GM12872 (cell line): ENCODE measurements around the gene SH3PXD2A.

Experiments
- TF ChIP-seq, protein P1 (sequence below): IDR thresholded peaks from 3 replicates; pipeline ENCODE4 v1.5.1; 2011; ENCODE audit warnings: low read depth, mild to moderate bottlenecking, low read length, moderate library complexity; ENCODE audit not compliant: insufficient read depth

Gene SH3PXD2A

GRCh38 chr10:103602028-103602851 is 253.1 kb downstream of the SH3PXD2A start:
- TF ChIP-seq, protein P1, sequence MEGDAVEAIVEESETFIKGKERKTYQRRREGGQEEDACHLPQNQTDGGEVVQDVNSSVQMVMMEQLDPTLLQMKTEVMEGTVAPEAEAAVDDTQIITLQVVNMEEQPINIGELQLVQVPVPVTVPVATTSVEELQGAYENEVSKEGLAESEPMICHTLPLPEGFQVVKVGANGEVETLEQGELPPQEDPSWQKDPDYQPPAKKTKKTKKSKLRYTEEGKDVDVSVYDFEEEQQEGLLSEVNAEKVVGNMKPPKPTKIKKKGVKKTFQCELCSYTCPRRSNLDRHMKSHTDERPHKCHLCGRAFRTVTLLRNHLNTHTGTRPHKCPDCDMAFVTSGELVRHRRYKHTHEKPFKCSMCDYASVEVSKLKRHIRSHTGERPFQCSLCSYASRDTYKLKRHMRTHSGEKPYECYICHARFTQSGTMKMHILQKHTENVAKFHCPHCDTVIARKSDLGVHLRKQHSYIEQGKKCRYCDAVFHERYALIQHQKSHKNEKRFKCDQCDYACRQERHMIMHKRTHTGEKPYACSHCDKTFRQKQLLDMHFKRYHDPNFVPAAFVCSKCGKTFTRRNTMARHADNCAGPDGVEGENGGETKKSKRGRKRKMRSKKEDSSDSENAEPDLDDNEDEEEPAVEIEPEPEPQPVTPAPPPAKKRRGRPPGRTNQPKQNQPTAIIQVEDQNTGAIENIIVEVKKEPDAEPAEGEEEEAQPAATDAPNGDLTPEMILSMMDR = no peak

DNA sequence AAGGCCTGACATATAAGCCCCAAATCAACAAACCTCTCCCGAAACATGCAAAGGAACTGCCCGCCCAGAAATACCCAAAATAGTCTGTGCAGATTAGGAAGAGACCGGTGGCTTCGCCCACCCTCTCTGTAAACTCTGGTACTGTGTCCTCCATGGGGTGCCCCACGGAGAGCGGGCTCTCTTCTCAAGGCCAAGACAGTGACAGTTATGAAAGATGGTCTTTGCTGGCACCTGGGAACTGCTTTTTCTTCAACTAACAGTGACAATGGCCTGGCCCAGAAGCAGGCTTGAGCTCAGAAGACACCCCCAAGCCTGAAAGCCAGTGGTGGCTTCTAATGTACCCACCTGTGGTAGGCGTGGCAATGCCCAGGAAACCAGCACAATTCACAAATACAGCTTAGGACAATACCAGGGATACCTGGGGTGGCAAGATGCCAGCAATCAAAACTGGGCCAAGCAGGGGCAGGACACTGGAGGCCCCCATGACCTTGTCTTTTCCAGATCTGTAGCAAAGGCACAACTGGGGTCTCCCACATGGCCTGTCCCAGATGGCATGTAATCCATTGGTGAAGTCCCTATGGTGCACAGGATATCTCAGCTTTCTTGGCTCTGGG is 254.3 kb downstream of the SH3PXD2A start:
- TF ChIP-seq, protein P1 = no peak

- TF ChIP-seq, protein P1 = no peak
Measured at GRCh38 chr10:103600325-103600724, 255.1 kb downstream of the SH3PXD2A start.

DNA sequence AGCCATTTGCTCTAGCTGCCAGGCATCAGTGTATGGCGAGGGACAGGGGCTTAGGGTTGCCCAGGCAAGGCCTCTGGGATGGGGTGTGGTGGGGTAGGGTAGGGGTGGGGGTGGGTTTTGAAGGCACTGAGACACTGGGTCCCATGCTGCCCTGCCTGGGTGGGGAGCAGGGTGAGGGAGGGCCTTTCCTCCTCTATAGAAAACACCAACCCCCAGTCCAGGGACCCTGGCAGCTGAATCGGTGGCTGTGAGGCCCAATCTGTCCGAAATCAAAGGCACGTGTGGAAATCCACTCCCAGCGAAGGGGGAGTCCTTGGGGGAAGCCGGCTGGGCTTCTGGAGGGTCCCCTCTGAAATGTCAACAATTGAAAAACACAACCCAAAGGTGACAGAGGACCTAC is 255.5 kb downstream of the SH3PXD2A start:
- TF ChIP-seq, protein P1 = no peak

DNA sequence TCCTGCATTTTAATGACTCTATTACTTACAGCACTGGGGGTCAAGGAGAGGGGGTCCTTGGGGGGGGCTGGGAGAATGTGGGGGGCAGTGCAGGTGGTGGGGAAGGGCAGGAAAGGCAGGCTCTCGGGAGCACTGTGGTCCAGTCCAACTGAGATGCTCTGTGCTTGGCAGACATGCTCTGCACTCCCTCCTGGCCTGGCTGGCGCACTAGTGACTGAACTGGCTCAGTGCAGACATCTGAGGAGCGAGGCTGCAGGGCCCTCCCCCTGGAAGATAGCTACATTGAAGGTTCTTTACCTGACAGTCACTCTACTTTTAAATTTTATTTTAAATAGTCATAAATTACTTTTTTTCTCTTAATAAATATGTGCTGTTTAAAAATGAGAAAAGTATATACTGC is 256.2 kb downstream of the SH3PXD2A start:
- TF ChIP-seq, protein P1 = no peak

DNA sequence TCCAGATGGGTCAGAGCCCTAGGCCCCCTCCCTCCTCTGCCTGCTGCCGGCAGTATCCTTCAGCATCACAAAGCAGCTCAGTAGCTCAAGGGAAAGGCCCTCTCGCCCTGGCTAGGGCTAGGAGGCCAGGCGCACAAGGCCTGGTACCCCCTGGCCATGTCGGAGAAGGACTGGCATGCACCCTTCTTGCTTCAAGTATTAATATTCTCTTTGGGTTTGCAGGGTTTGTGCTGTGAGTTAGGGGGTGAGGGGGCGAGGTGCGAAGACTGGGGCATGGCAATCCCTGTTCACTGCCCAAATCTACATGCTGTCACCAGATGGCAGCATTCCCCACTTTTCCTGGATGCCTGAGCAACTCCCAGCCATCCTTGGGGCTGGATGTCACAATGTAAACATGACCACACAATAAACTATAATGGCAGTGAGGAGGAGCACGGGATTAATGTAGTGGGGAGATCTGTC is 256.7 kb downstream of the SH3PXD2A start:
- TF ChIP-seq, protein P1 = peak; percentile 59

- TF ChIP-seq, protein P1 = no peak
Measured at GRCh38 chr10:103597003-103597402, 258.4 kb downstream of the SH3PXD2A start.
